ENCODE measurements around the gene MATN1.

MATN1 gene

GRCh38 chr1:30748098-30748698, 24.8 kb upstream of the MATN1 start:
- H3F3A ChIP-seq (ENCODE audit: insufficient read depth, low read length), result no peaks in the 10 kb centered on the region
- peaks cover 92% of the 10 kb centered on the region for H3K4me1 ChIP-seq (ENCODE audit: insufficient read depth, low read length, severe bottlenecking)
- H3K4me3 ChIP-seq (ENCODE audit: low read depth, low read length, poor library complexity, severe bottlenecking), result no peak overlapping the region
- H3K9me3 ChIP-seq (ENCODE audit: low read length), result no peaks in the 10 kb centered on the region
- peaks cover 9% of the 10 kb centered on the region; the same call in 1 of the 2 replicates for H3K36me3 ChIP-seq (ENCODE audit: insufficient read depth, low read length)
- no peaks in the 10 kb centered on the region for H3K9me2 ChIP-seq (ENCODE audit: low read depth, low read length)
- no peak overlapping the region for H3K27ac ChIP-seq (ENCODE audit: low read depth, low read length, poor library complexity, severe bottlenecking)
- no peak for TF ChIP-seq CTCF (IDR thresholded peaks at IDR 0.05; ENCODE audit: low read length)
- no peak for TF ChIP-seq EZH2 (IDR thresholded peaks at IDR 0.05; ENCODE audit: borderline replicate concordance, low read length)
- H3K27me3 ChIP-seq (ENCODE audit: insufficient read depth, low read length), result peaks cover 5% of the 10 kb centered on the region; the same call in 1 of the 2 replicates
- no peaks in the 10 kb centered on the region for H4K20me1 ChIP-seq (ENCODE audit: insufficient read depth, low read length)
- no peak overlapping the region for H2AFZ ChIP-seq (ENCODE audit: low read length)
- no peaks in the 10 kb centered on the region for H3K79me2 ChIP-seq (ENCODE audit: insufficient read depth, low read length)
- peak overlapping the region; percentile 56; the same call in 1 of the 2 replicates for H3K4me2 ChIP-seq (ENCODE audit: low read length)
- H3K9ac ChIP-seq (ENCODE audit: low read length), result no peak overlapping the region

GRCh38 chr1:30747033-30748008, 23.9 kb upstream of the MATN1 start:
- Histone ChIP-seq H3K79me2 (ENCODE audit: insufficient read depth, low read length) (no peaks in the 10 kb centered on the region), H3K9me2 (ENCODE audit: low read depth, low read length) (no peaks in the 10 kb centered on the region), H3K4me2 (ENCODE audit: low read length) (0 out of 2 replicates have a peak overlapping the region, but pooled peaks have one; percentile 5), H3K36me3 (ENCODE audit: insufficient read depth, low read length) (peaks cover 9% of the 10 kb centered on the region; the same call in 1 of the 2 replicates), H3F3A (ENCODE audit: insufficient read depth, low read length) (no peaks in the 10 kb centered on the region), H3K4me1 (ENCODE audit: insufficient read depth, low read length, severe bottlenecking) (peaks cover 83% of the 10 kb centered on the region), H3K27ac (ENCODE audit: low read depth, low read length, poor library complexity, severe bottlenecking) (no peak overlapping the region), H2AFZ (ENCODE audit: low read length) (no peak overlapping the region), H3K27me3 (ENCODE audit: insufficient read depth, low read length) (peaks cover 5% of the 10 kb centered on the region; the same call in 1 of the 2 replicates), H4K20me1 (ENCODE audit: insufficient read depth, low read length) (no peaks in the 10 kb centered on the region), H3K4me3 (ENCODE audit: low read depth, low read length, poor library complexity, severe bottlenecking) (no peak overlapping the region), H3K9me3 (ENCODE audit: low read length) (no peaks in the 10 kb centered on the region), H3K9ac (ENCODE audit: low read length) (no peak overlapping the region)
- no peak for TF ChIP-seq CTCF (IDR thresholded peaks at IDR 0.05; ENCODE audit: low read length)
- no peak for TF ChIP-seq EZH2 (IDR thresholded peaks at IDR 0.05; ENCODE audit: borderline replicate concordance, low read length)

- Histone ChIP-seq H3K36me3 (ENCODE audit: insufficient read depth, low read length) (peaks cover 13% of the 10 kb centered on the region; the same call in 1 of the 2 replicates), H2AFZ (ENCODE audit: low read length) (no peak overlapping the region), H3K27me3 (ENCODE audit: insufficient read depth, low read length) (peaks cover 5% of the 10 kb centered on the region; the same call in 1 of the 2 replicates), H3K9ac (ENCODE audit: low read length) (no peak overlapping the region), H4K20me1 (ENCODE audit: insufficient read depth, low read length) (no peaks in the 10 kb centered on the region), H3K79me2 (ENCODE audit: insufficient read depth, low read length) (no peaks in the 10 kb centered on the region), H3K4me3 (ENCODE audit: low read depth, low read length, poor library complexity, severe bottlenecking) (no peak overlapping the region), H3K4me2 (ENCODE audit: low read length) (no peak overlapping the region), H3K4me1 (ENCODE audit: insufficient read depth, low read length, severe bottlenecking) (peaks cover 74% of the 10 kb centered on the region), H3K9me3 (ENCODE audit: low read length) (no peaks in the 10 kb centered on the region), H3K27ac (ENCODE audit: low read depth, low read length, poor library complexity, severe bottlenecking) (no peak overlapping the region), H3K9me2 (ENCODE audit: low read depth, low read length) (no peaks in the 10 kb centered on the region), H3F3A (ENCODE audit: insufficient read depth, low read length) (no peaks in the 10 kb centered on the region)
- TF ChIP-seq CTCF (IDR thresholded peaks at IDR 0.05; ENCODE audit: low read length), result no peak
- TF ChIP-seq EZH2 (IDR thresholded peaks at IDR 0.05; ENCODE audit: borderline replicate concordance, low read length), result no peak
Measured at GRCh38 chr1:30746212-30747032, 23.0 kb upstream of the MATN1 start.
